Epithelial cell of esophagus (primary cell): ENCODE measurements around the gene FRAS1.

Source experiments
- DNase-seq: peaks from one replicate; pipeline ENCODE4 v3.0.0; 2010; ENCODE audit warnings: low read depth
- H3K4me3 ChIP-seq: 2 replicates; pipeline ENCODE4 v1.5.1; 2011; ENCODE audit warnings: mild to moderate bottlenecking, low read length, control low read depth
- CTCF ChIP-seq: IDR thresholded peaks from 2 replicates; pipeline ENCODE4 v1.5.1; 2011; ENCODE audit warnings: low read depth, mild to moderate bottlenecking, low read length, control low read depth, inconsistent platforms; ENCODE audit not compliant: insufficient read depth; ENCODE audit errors: missing control alignments

Gene FRAS1

DNA sequence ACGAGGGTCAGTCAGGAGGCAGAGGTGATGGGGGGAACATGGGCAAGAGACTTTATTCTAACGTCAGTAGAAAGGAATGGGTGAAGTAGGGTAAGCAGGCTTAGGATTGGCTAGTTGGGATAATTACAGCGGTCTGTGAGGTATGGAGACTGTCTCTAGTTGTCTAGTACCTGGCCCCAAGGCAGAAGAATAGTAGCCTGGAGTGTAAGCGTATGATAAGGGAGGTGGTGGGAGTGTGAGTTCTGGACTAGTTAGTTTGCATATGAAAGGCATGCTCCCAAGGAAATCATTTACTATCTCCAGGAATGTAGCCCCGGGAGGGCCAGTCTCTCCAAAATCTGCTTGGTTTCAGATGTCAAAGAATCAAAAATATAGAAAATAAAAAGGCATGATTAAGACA is 274.8 kb downstream of the FRAS1 start:
- no peak overlapping the region for H3K4me3 ChIP-seq
- no peak for TF ChIP-seq CTCF
- DNase-seq = no peak

- TF ChIP-seq CTCF = no peak
- no peak for DNase-seq
These were observed 275.9 kb downstream of the FRAS1 start for GRCh38 chr4:78332976-78333375.

GRCh38 chr4:78336093-78336943 is 279.2 kb downstream of the FRAS1 start:
- H3K4me3 ChIP-seq = no peak overlapping the region
- DNase-seq = peak; percentile 1
- TF ChIP-seq CTCF = no peak

More at GRCh38 chr4:78332976-78333375, 275.9 kb downstream of the FRAS1 start:
- H3K4me3 ChIP-seq = no peak overlapping the region

GRCh38 chr4:78337244-78338020 is 280.3 kb downstream of the FRAS1 start:
- TF ChIP-seq CTCF = no peak
- H3K4me3 ChIP-seq = no peak overlapping the region
- DNase-seq = no peak

DNA sequence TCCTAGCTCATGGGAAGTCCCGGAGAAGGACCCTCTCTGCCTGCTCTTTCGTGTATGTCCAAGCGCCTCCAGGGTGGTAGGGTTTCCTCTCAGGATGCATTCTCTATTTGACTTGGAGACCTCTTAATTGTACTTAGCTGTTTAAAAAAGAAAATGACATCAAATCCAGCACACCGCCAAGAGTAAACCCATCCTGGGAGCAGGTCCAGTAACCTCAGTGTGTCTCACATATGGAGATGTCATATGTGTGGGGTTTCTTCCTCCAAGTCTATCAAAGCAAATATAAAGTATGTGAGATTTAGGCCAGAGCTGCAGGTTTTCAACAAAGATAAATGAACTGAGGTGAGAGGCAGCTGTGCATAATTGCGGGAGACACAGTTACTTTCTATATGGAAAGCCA is 285.0 kb downstream of the FRAS1 start:
- no peak for DNase-seq
- no peak overlapping the region for H3K4me3 ChIP-seq
- TF ChIP-seq CTCF = no peak

DNA sequence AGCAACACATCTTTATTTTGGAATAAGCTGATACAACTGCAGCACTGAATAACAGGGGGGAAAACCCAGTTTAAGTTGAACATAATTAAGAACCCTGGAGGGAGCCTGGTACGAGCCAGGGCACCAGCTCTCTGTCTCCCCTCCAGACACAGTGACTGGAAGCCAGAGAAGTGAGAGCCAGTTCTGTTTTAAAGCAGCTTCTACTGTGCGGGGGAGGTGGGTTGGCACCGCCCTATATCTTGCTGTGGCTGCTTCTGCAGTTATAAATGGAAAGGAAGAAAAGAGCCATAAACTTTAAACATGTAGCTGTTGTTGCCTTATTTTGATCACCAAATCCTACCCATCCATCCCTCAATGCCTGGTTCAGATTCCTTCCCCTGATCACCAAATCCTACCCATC is 286.6 kb downstream of the FRAS1 start:
- TF ChIP-seq CTCF = no peak
- no peak overlapping the region for H3K4me3 ChIP-seq
- no peak for DNase-seq

DNA sequence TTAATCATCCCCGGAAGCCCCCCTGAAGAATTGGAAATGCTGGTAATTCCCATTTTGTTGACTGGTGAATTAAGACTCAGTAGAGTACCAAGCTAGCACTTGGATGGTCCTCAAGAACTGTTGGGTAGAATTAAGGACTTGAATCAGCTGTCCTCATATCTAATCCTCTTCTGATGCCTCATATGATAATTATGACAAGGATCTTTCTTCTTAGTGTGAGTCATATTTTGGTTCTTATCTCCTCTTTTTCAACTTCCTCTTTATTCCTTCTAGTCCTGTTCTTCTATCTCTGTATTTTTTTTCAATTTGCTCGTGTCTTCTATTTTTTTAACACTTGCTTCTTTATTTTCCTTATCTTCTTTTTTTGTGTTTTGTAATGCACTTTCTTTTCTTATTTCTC is 288.1 kb downstream of the FRAS1 start:
- DNase-seq = no peak
- H3K4me3 ChIP-seq = no peak overlapping the region
- no peak for TF ChIP-seq CTCF
